MG63 (cell line): ENCODE data around the gene FHIT. TPM values are rescaled to one million over a fixed set of nuclear protein-coding genes. Genes with fewer than 3 reads are reported as not detected.

Experiments used
- DNase-seq: peaks from one replicate; pipeline ENCODE4 v3.0.0-alpha.2; 2020
- H3K27me3 ChIP-seq: fragments of 250-450 bp; sonication (Bioruptor Pico); 2 replicates; pipeline ENCODE4 v1.5.1; 2020; ENCODE audit warnings: mild to moderate bottlenecking, moderate library complexity
- H3K36me3 ChIP-seq: fragments of 250-450 bp; sonication (Bioruptor Pico); 2 replicates; pipeline ENCODE4 v1.5.1; 2020; ENCODE audit warnings: mild to moderate bottlenecking, moderate library complexity
- H3K4me3 ChIP-seq: fragments of 250-450 bp; sonication (Bioruptor Pico); 2 replicates; pipeline ENCODE4 v1.5.1; 2020; ENCODE audit warnings: mild to moderate bottlenecking, moderate library complexity
- H3K9me3 ChIP-seq: fragments of 250-450 bp; sonication (Bioruptor Pico); 2 replicates; pipeline ENCODE4 v1.5.1; 2020; ENCODE audit warnings: mild to moderate bottlenecking, moderate library complexity
- total RNA-seq: library from RNA; depleted of rRNA; stranded (reverse); fragments of >200 nt; shearing (Covaris generic); gene quantifications from 2 replicates; pipeline ENCODE4 v1.2.3, GENCODE V29; 2014; ENCODE audit warnings: low replicate concordance

FHIT gene
- total RNA-seq, 1 experiment from 2014 or later, result 1.7 TPM

DNA sequence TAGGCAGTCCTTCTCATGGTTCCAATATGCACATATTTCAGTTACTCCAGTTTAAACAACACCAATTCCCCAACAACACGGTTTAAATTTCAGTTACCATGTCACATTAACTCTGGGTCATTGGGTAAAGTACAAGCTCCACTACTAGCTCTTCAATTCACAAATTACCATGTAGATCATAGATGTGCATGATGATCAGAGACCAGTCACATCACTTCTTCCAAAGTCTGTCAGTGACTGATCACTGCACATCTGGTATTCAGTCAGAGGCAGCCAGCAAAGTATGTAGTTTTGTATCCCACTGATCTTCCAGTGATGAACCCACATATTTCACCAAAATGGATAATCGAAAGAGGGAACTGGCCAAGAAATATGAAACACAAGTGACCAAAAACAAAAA, 1223.0 kb downstream of the FHIT start:
- H3K9me3 ChIP-seq, result no peaks in the 10 kb centered on the region
- DNase-seq, result no peak
- no peaks in the 10 kb centered on the region for H3K36me3 ChIP-seq
- H3K27me3 ChIP-seq, result no peaks in the 10 kb centered on the region
- H3K4me3 ChIP-seq, result no peak overlapping the region

DNA sequence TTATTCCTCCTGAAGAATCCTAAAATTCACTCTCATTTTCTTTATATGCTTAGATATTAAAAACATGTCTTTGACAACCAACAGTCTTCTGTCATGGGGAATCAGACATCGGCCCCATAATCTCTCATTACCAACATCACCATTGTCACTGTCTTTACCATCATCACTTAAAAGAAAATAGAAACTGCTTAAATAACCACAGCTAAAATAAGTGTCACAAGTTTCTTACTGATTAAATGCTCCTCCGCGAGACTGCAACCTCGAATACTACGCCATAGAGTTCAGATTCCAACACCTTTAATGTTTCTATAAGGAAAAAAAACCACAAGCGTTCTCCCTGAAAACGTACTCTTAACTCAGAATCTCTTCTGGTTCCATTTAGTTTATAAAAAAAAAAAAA, 1223.9 kb downstream of the FHIT start:
- H3K4me3 ChIP-seq, result no peak overlapping the region
- H3K9me3 ChIP-seq, result no peaks in the 10 kb centered on the region
- H3K27me3 ChIP-seq, result no peaks in the 10 kb centered on the region
- DNase-seq, result no peak
- no peaks in the 10 kb centered on the region for H3K36me3 ChIP-seq

DNA sequence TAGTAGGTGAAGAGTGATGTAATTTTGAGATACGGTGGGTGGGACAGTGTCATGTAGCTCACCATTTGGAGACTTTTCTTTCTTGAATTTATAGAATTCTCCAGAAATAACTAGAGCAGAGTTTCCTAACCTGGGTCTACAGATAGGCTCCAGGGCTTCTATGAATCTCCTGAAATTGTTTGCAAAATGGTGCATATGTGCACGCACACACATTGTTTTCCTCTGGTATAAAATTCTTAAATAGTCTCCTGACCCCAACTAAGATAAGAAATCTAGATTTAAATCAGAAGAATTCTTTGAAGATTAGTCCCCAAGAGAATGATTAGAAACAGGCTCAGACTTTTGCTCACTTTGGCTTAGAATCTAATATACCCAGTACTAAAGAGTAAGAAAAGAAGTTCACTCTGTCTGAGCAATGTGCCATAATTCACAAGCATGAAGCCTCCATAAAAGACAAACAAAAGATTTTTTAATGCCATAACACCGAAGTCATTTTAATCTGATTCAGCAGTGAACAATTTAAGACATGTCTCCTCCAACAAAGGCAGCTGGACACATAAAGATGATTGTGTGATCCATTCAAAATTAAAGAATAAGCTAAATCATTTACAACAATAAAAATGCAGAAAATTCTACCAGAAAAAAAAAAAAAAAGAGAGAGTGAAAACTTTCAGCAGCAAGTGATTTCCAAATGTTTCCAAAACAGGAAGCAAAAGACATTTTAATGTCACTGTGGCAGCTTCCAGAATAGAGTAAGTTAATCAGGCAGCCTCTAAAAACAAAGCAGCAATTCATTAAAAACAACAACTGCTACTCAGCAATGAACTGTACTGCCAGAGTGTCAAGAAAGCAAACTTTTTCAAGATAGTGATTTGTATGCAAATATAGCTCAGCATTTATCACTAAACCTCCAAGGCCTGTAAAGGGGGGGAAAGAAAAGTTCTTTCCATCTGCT, 1225.9 kb downstream of the FHIT start:
- Histone ChIP-seq H3K9me3 (no peaks in the 10 kb centered on the region), H3K27me3 (no peaks in the 10 kb centered on the region), H3K36me3 (no peaks in the 10 kb centered on the region), H3K4me3 (no peak overlapping the region)
- DNase-seq, result no peak

DNA sequence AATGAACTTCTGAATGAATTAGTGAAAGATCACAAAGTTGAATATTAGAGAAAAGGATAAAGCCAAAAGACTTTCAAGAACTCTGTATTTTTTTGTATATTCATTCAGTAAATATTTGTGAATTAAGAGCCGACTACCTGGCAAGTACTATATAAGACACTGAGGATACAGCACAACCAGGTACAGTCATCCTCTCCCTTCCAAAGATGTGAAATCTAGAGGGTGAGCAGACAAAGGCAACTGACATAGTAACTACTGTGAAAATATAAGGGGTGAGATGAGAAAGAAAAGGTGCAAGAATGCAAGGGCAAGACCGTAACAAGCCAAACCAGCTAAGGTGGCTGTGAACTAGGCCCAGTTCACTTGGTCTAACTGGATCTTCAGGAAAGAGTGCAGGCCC, 1226.9 kb downstream of the FHIT start:
- Histone ChIP-seq H3K4me3 (no peak overlapping the region), H3K9me3 (no peaks in the 10 kb centered on the region), H3K27me3 (no peaks in the 10 kb centered on the region), H3K36me3 (no peaks in the 10 kb centered on the region)
- no peak for DNase-seq

DNA sequence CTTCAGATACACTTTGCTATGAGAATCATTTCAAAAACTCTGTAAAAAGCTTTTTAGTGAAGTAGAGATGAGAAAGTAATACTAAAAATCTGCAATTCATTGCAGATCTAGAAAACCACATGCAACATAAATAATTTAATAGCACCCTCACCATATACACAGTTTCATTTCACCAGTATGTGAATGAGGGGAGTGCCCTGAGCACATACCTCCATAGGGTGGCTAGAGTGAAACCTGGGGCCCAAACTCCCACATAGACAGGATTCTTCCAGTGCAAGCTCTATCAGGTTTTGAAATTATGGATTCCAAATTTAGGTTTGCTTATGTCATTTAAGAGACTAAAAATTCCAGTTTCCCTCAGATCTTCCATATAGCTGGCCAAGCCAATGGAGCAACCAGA, 1228.1 kb downstream of the FHIT start:
- Histone ChIP-seq H3K4me3 (no peak overlapping the region), H3K27me3 (no peaks in the 10 kb centered on the region)

DNA sequence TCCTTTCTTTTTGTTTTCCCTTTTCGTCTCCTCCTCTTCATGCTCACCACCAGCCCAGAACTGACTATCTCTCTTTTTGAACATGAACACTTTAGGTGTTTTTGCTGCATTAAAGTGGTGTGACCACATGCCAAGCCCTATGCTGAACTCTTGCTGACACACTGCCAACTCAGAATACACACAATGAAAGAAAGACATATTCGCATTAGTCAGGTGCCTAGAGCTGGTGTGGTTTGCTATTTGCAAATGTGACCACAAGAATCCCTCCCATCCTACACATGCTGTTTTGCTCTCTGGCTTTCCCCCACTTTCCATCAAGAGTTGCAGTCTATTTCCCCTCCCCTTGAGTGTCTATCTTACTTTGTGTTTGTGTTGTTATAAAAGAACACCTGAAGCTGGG, 1233.6 kb downstream of the FHIT start:
- DNase-seq, result no peak
- Histone ChIP-seq H3K4me3 (no peak overlapping the region), H3K9me3 (no peaks in the 10 kb centered on the region), H3K27me3 (no peaks in the 10 kb centered on the region), H3K36me3 (no peaks in the 10 kb centered on the region)

More for the DNA sequence above, 1228.1 kb downstream of the FHIT start:
- no peak for DNase-seq
- H3K9me3 ChIP-seq, result no peaks in the 10 kb centered on the region
- no peaks in the 10 kb centered on the region for H3K36me3 ChIP-seq

DNA sequence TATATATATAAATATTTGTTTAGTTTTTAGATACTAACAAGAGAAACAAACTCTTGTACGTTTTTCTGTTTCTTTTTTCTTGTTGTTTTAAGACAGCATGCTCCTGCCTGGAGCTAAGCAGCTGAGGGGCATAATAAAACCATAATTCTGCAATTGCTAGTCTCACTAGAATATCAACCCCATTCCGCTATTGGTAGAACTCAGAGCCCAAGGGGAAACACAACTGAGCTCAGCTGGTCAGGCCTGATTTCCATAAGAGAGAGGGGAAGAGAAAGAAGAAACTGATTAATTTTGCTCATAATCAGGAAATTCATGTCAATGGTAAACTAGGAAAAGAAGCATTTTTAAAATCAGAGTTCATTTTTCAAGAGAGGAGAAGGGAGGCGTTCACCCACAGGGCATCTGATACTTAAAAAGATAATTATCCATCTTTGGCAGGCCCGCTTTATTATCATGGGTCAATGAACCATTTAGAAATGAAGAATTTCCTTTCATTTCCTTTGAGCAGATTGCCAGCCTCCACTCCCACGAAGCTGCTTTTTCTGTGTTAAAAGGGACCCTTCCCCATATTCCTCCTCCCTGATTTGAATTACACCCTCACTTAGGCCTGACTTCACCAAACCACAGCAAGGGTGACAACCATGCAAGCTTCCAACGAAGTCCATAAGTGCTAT, 1236.1 kb downstream of the FHIT start:
- Histone ChIP-seq H3K36me3 (no peaks in the 10 kb centered on the region), H3K4me3 (no peak overlapping the region), H3K27me3 (no peaks in the 10 kb centered on the region), H3K9me3 (no peaks in the 10 kb centered on the region)
- no peak for DNase-seq

DNA sequence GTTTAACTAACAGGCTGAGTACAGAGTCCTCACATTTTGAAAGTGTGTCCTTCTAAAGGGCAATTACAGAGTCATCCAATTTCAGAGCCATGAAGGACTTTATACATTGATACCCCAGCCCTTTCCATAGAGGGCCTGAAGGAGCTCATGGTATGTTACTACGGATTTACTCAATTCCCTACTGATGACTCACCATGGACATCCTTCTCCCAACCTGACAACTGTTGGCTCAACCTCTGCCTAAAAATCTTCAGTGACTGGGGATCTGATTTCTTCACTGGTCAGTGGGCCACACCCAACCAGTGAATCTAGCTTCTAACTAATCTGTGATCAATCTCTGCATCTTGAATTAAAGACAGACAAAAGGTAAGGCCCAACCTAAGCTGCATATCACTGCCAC, 1238.0 kb downstream of the FHIT start:
- Histone ChIP-seq H3K4me3 (no peak overlapping the region), H3K27me3 (no peaks in the 10 kb centered on the region), H3K9me3 (no peaks in the 10 kb centered on the region), H3K36me3 (no peaks in the 10 kb centered on the region)
- no peak for DNase-seq

DNA sequence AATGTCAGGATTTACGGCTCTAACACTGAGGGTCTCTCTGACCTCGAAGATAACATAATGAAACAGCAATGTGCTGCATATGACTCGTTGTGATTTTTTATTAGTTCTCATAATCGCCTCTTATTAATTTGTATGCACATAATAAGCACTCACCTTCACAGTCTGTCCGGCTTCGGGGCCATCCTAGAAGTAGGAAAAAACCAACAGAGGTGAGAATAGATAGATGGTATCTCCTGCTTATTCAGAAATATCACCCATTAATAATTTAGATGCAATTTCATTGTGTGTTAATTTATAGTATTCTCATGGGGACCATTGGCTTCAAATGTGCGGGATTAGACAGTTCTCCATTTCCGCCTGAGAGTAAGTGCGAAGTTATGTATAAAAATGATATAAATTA, 1240.0 kb downstream of the FHIT start:
- H3K27me3 ChIP-seq, result no peaks in the 10 kb centered on the region
- H3K9me3 ChIP-seq, result no peaks in the 10 kb centered on the region
- no peaks in the 10 kb centered on the region for H3K36me3 ChIP-seq
- DNase-seq, result no peak
- H3K4me3 ChIP-seq, result peak overlapping the region; percentile 22

DNA sequence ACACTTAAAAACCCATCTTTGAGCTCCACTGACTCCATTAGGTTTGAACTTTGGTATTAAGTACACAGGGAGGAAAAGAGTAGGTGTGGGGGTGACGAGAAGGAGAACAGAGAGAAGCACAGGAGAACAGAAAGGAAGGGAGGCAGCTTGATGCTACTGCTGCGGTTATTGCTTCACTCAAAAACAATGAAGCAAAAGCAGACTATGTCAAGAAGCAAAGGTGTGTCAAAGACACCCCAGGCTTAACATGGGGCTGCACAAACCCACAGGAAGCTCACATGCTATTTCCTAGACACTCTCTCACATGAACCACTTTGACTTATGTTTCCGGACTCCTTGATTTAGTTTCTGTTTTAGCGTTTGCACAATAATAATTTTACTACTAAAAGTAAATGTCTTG, 1240.5 kb downstream of the FHIT start:
- H3K4me3 ChIP-seq, result peak overlapping the region; percentile 22
- no peaks in the 10 kb centered on the region for H3K9me3 ChIP-seq
- H3K36me3 ChIP-seq, result no peaks in the 10 kb centered on the region
- no peak for DNase-seq
- H3K27me3 ChIP-seq, result no peaks in the 10 kb centered on the region

DNA sequence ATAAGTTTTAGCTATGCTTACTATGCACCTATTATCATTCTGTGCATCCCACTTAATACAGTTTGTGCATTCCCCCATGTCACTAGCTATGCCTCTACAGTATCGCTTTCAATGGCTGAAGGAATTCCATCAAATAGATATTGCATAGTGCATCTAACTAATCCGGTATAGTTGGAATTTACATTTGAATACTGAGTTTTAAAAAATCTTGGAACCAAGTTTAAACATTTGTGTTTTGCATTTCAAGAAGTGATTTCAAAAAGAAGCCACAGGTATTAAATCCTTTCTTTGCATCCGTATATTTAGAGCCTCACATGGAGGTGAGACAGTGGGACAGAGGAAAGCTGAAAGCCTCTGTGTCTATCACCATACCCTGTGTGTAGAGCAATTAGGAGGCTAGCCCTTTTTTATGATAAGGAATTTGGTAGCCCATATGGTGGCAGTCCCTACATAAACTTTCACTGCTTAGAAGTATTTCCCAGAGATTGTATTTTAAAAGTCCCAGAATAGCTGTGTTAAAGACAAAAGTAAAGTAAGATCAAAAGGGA, 1241.2 kb downstream of the FHIT start:
- H3K9me3 ChIP-seq, result no peaks in the 10 kb centered on the region
- no peak overlapping the region for H3K4me3 ChIP-seq
- H3K36me3 ChIP-seq, result no peaks in the 10 kb centered on the region
- no peak for DNase-seq
- no peaks in the 10 kb centered on the region for H3K27me3 ChIP-seq

DNA sequence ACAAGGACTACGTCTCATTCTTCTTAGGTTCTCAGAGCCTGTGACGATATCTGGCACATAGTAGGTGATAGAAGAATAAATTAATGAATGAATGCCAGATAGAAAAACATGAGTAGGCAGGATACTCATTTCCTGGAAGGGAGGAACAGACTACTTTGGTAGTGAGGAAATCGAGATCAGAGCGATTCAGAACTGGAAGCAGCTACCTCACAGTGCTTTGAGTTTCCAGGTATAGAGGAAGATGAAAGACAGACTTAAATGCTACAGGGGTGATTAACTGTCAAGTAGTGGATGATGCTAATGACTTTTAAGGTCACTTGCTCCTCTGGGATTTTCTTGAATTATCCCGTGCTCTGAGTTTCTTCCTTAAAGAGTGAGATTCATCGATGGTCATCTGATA, 1249.9 kb downstream of the FHIT start:
- H3K27me3 ChIP-seq, result no peaks in the 10 kb centered on the region
- no peaks in the 10 kb centered on the region for H3K36me3 ChIP-seq
- no peaks in the 10 kb centered on the region for H3K9me3 ChIP-seq
- no peak for DNase-seq
- H3K4me3 ChIP-seq, result no peak overlapping the region

DNA sequence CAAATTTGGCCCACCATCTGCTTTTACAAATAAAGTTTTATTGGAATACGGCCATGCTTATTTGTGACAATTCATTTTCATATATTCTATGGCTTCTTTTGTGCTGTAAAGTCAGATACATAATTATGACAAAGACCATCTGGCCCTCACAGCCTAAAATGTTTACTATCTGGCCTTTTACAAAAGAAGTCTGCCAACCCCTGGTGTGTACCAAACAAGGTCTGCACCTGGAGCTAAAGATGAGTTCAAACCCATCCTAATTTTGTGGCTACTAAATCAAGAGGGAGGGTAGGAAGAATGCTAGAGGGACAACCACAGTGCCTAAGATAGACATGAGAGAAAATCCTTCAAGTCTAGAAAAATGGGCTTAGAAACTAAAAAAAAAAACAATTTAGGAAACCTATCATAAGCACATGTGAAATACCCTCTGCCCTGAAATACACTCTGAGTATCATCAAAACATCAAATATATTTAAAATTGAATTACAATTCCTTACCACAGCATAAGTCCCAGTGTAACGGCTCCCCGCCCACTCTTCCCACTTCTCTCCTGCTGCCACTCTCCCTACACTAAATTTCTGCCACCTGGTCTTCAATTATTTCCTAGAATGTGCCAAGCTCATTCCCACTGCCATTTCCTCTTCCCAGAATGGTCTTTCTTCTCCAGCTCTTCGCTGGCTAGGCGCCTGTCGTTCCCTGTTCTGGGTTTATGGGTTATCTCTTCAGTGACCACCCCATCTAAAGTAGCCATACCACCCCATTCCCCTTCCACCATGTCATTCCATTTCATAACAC, 1250.7 kb downstream of the FHIT start:
- no peak for DNase-seq

DNA sequence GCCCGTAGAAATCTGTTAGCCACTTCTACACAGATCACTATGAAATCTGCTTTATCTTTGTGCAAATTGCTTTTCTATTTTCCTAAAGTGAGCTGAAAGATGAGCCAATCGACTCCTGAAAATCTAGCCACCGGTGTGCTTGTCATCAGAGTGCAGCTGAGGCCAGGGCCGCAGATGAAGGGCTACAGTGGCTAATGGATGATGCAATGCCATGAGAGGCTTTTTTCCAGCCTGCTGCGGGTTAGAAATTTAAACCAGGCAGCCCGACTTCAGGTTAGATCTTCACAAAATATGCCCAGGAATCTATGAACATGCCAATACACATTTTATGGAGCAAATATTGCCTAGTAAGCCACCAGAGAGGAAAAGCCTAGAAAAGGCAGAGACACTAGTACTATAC, 1253.2 kb downstream of the FHIT start:
- no peak overlapping the region for H3K4me3 ChIP-seq
- no peaks in the 10 kb centered on the region for H3K36me3 ChIP-seq
- DNase-seq, result no peak
- H3K9me3 ChIP-seq, result no peaks in the 10 kb centered on the region
- no peaks in the 10 kb centered on the region; the same call in 1 of the 2 replicates for H3K27me3 ChIP-seq

More for the DNA sequence above, 1250.7 kb downstream of the FHIT start:
- Histone ChIP-seq H3K4me3 (no peak overlapping the region), H3K36me3 (no peaks in the 10 kb centered on the region), H3K27me3 (no peaks in the 10 kb centered on the region), H3K9me3 (no peaks in the 10 kb centered on the region)

DNA sequence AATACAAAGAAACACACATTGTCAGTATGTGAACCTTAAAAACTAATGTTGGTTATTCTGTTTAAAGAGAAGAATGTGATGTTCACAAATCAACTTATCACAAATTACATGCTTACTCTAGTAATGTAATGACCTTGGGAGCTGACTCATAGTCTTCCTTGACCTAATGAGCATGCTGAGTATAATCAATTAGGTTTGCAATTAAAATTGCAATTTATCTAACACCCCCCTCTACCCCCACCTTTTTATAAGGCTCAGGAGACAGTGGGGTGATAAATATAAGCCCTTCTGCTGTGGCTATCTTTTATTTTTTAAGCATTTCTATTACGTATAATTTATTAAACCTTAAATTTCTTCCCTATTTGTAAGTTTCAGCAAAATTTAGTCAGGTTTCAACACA, 1253.7 kb downstream of the FHIT start:
- Histone ChIP-seq H3K36me3 (no peaks in the 10 kb centered on the region), H3K27me3 (no peaks in the 10 kb centered on the region; the same call in 1 of the 2 replicates), H3K4me3 (no peak overlapping the region), H3K9me3 (no peaks in the 10 kb centered on the region)
- no peak for DNase-seq

DNA sequence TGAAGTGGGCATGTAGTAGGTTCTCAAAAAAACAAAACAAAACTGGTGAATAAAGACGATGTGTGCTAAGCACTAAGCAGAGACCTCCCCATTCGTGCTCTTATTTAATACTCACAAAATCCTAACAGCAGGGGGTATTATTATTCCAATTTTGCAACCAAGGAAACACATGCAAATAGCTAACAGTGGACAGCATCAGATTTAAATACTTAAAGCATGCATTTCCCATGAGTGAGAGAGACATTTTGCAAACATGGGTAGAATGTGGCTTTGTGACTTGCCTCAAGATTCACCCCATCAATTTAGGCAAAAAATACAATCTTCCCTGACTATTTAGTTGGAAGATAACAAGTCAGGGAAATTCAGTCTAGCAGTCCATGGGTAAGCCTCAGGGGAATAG, 1255.2 kb downstream of the FHIT start:
- no peak overlapping the region for H3K4me3 ChIP-seq
- H3K27me3 ChIP-seq, result no peaks in the 10 kb centered on the region; the same call in 1 of the 2 replicates
- H3K9me3 ChIP-seq, result no peaks in the 10 kb centered on the region
- no peaks in the 10 kb centered on the region for H3K36me3 ChIP-seq
- DNase-seq, result no peak

DNA sequence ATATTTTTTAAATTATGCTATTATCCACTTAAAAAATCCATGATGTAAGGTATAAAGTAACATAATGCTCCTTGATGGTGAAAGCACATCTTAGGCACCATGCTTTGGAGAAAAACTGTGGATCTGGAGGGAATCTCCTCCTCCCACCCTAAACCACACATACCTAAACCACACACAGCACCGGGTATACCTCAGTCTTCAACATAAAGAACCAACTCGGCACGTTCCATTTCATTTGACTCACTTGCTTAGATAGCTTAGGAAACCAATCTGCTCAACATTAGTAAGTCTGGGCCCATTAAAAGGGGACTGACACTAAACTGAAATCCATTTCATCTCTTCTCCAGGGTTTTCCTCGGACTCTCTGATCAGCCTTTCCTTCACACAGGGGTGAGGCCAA, 1255.7 kb downstream of the FHIT start:
- no peak for DNase-seq
- Histone ChIP-seq H3K9me3 (no peaks in the 10 kb centered on the region), H3K36me3 (no peaks in the 10 kb centered on the region), H3K4me3 (no peak overlapping the region), H3K27me3 (no peaks in the 10 kb centered on the region; the same call in 1 of the 2 replicates)
